Heart left ventricle (tissue), 16 donors: ENCODE measurements around the gene SESN2. TPM values are rescaled to one million over a fixed set of nuclear protein-coding genes. Genes with fewer than 3 reads are reported as not detected.

Experiments
- ATAC-seq, 4 donors: fragments of 200-7000 bp; cut with Tn5 transposase; one replicate each; pipeline ENCODE4 v1.9.1; 2020 to 2022; ENCODE audit warnings: moderate library complexity in 4 of 4, mild to moderate bottlenecking in 3 of 4, moderate number of reproducible peaks in 1 of 4
- DNase-seq, 5 donors: peaks; one replicate each; pipeline ENCODE4 v3.0.0-alpha.2; 2020
- H3K27ac ChIP-seq, 12 donors: fragments of 200-600 bp; sonication (generic) in 4 of 12; one replicate each; pipeline versions ENCODE4 v1.5.0 to v1.8.0; 2016 to 2022; ENCODE audit warnings: mild to moderate bottlenecking in 2 of 12
- H3K27me3 ChIP-seq, 9 donors: fragments of 200-600 bp; sonication (generic) in 2 of 9; one replicate each; pipeline versions ENCODE4 v1.5.1 to v1.8.0; 2016 to 2022; ENCODE audit warnings: mild to moderate bottlenecking in 3 of 9
- H3K36me3 ChIP-seq, 9 donors: fragments of 200-600 bp; sonication (generic) in 2 of 9; one replicate each; pipeline versions ENCODE4 v1.5.0 to v1.8.0; 2018 to 2022; ENCODE audit warnings: mild to moderate bottlenecking in 2 of 9
- H3K4me1 ChIP-seq, 12 donors: fragments of 200-600 bp; sonication (generic) in 4 of 12; one replicate each; pipeline versions ENCODE4 v1.5.0 to v1.8.0; 2016 to 2022; ENCODE audit warnings: mild to moderate bottlenecking in 3 of 12
- H3K4me3 ChIP-seq, 12 donors: fragments of 200-600 bp; sonication (generic) in 4 of 12; one replicate each; pipeline versions ENCODE4 v1.5.0 to v1.8.0; 2017 to 2022; ENCODE audit warnings: mild to moderate bottlenecking in 9 of 12, moderate library complexity in 4 of 12
- H3K9me3 ChIP-seq, 12 donors: fragments of 200-600 bp; sonication (generic) in 4 of 12; one replicate each; pipeline versions ENCODE4 v1.5.0 to v1.8.0; 2016 to 2022; ENCODE audit warnings: mild to moderate bottlenecking in 1 of 12
- CTCF ChIP-seq, 12 donors: fragments of 200-600 bp; sonication (generic) in 4 of 12; IDR thresholded peaks; one replicate each; pipeline versions ENCODE4 v1.5.0 to v1.8.0; 2018 to 2022; ENCODE audit warnings: antibody characterized with exemption in 12 of 12, mild to moderate bottlenecking in 5 of 12
- POLR2A ChIP-seq, 2 donors: fragments of 450-650 bp; IDR thresholded peaks; one replicate each; pipeline ENCODE4 v1.6.1; 2017; ENCODE audit warnings: antibody characterized with exemption in 2 of 2, mild to moderate bottlenecking in 2 of 2, moderate library complexity in 2 of 2
- WGBS, 4 donors: extraction: QIAGEN DNeasy Blood & Tissue Kit in 2 of 4; methylation state at CpG; one replicate each; pipeline versions ENCODE4 v1.1.5 to v1.1.7; 2013 to 2018; 5-methylcytosine and 5-hydroxymethylcytosine counted together
- intact Hi-C, 10 donors: fragments of 100-400 bp; cut with DNase I; formaldehyde crosslinking; loops; one replicate each; pipeline versions ENCODE4 v1.11.1 to v1.14.2; 2022
- polyA plus RNA-seq, 2 donors: library from polyadenylated mRNA; stranded (reverse); fragments of 200-250 nt; gene quantifications; one replicate each; pipeline ENCODE4 v1.2.3, GENCODE V29; 2013
- total RNA-seq, 9 donors: library from RNA; depleted of rRNA in 2 of 9; stranded (reverse); fragments of >200 nt in 2 of 9; fragmentation: NEBNext Ultra II Directional in 3 of 9; extraction: Animal tissue kit (Norgen Biotek cat#: 25700) in 3 of 9; gene quantifications; one replicate each; pipeline versions ENCODE4 v1.1.0 to v1.2.4, GENCODE V29; 2016 to 2023
- donor health status: ischemic (EF 13 %, LVEDD 7.1; RV severe dilation, severe dysfunction).
- donor health status: healthy with polysubstance abuse.
- donor health status: DM: no; HTN: yes; CAD: no.
- donor health status: DM: no; HTN: no; CAD: no.
- donor health status: ischemic (EF 25% LVEDD 6.9; RV normal size, moderate dysfunction).
- donor health status: ischemic (EF 25% LVEDD 5.7; RV mildly dilated, moderate dysfunction).
- donor health status: healthy.
- donor health status: DM: yes; HTN: yes; CAD: no.
- donor health status: ischemic (EF 35%, LVEDD 5.7; RV mildly dilated, moderate dysfunction).
- donor health status: nonischemic (EF 11% LVEDD 7.7; RV severe dilation, severe dysfunction).
- donor health status: DM: yes; HTN: yes; CAD: no.
- donor health status: PGD.
- donor health status: ischemic (EF 29% LVEDD 5.4; RV normal size, mild dysfunction).
- donor health status: nonischemic (EF 23%, LVEDD 6.1; RV moderate dilation, normal function).

SESN2 gene
- total and polyA plus RNA-seq, 11 donors: 2.1 to 8.8 (median 4.7) TPM

- DNase-seq: peak; percentile 98 to 99 (median 98)
- 0 to 1% (median 1%) methylated on average over 49 to 60 of the region's 60 CpGs for WGBS, 4 donors
- Histone ChIP-seq H3K9me3 (no peaks in the 10 kb centered on the region), H3K27ac (peak within 1 kb of the TSS; percentile 83 to 94 (median 91)), H3K36me3 (peaks cover 0 to 21% (median 10%) of the 10 kb centered on the region in 9 donors), H3K4me1 (peaks cover 4 to 57% (median 31%) of the 10 kb centered on the region in 12 donors), H3K4me3 (peak within 1 kb of the TSS; percentile 74 to 99 (median 94)), H3K27me3 (no peaks in the 10 kb centered on the region)
- intact Hi-C loops: no loop called here
- TF ChIP-seq CTCF (IDR thresholded peaks at IDR 0.05): peak in 1 of 12 donors; percentile 10
- TF ChIP-seq POLR2A (IDR thresholded peaks at IDR 0.05): peak; percentile 97 to 99
- peak; percentile 92 to 97 (median 96) for ATAC-seq
These were observed 23.3 kb upstream of the SESN2 start, which contains the start of gene ATP5IF1 for GRCh38 chr1:28235755-28236655. Gene ATP5IF1 (plus strand): TSS chr1:28236124. CDS start chr1:28236184, 60 bp downstream.

- H3K27ac ChIP-seq: peak overlapping the region; percentile 83 to 94 (median 91)
- no peaks in the 10 kb centered on the region for H3K9me3 ChIP-seq
- peak overlapping the region; percentile 74 to 99 (median 94) for H3K4me3 ChIP-seq
- H3K36me3 ChIP-seq: peaks cover 0 to 21% (median 10%) of the 10 kb centered on the region in 9 donors
- no peaks in the 10 kb centered on the region for H3K27me3 ChIP-seq
- TF ChIP-seq POLR2A (IDR thresholded peaks at IDR 0.05) (no peak), CTCF (IDR thresholded peaks at IDR 0.05) (no peak)
- ATAC-seq (peak in 1 of 4 donors; percentile 2), DNase-seq (no peak)
- intact Hi-C loops: no loop called here
- 7 to 11% (median 9%) methylated on average over 20 of the region's 20 CpGs for WGBS, 4 donors
- H3K4me1 ChIP-seq: peaks cover 4 to 51% (median 24%) of the 10 kb centered on the region in 12 donors
These were observed 22.5 kb upstream of the SESN2 start for GRCh38 chr1:28236656-28237322.

GRCh38 chr1:28239004-28239403 lies 20.3 kb upstream of the SESN2 start:
- H3K27me3 ChIP-seq: no peaks in the 10 kb centered on the region
- no peak overlapping the region for H3K4me3 ChIP-seq
- ATAC-seq (no peak), DNase-seq (no peak)
- no peaks in the 10 kb centered on the region for H3K9me3 ChIP-seq
- intact Hi-C loops: no loop called here
- peak overlapping the region; percentile 17 to 94 (median 90) for H3K27ac ChIP-seq
- peaks cover 0 to 47% (median 19%) of the 10 kb centered on the region in 12 donors for H3K4me1 ChIP-seq
- TF ChIP-seq CTCF (IDR thresholded peaks at IDR 0.05) (no peak), POLR2A (IDR thresholded peaks at IDR 0.05) (no peak)
- 33 to 52% (median 45%) methylated on average over 2 of the region's 2 CpGs for WGBS, 4 donors
- H3K36me3 ChIP-seq: peaks cover 0 to 21% (median 10%) of the 10 kb centered on the region in 9 donors
